ENCODE results near the gene PLA1A.

- TF ChIP-seq CTCF (IDR thresholded peaks at IDR 0.05; ENCODE audit: low read length), result no peak; the same call in 1 of the 2 replicates
- no peak for TF ChIP-seq EZH2 (IDR thresholded peaks at IDR 0.05; ENCODE audit: borderline replicate concordance, low read length)
These were observed 17.5 kb upstream of the PLA1A start for GRCh38 chr3:119580067-119580760.
